ENCODE data around the gene TMED10.
A peak's percentile ranks its signal among the peaks of the same experiment; 100 is the strongest.
"Not testable (repeated sequence)": the region's sequence is repeated elsewhere in the genome, so short reads cannot be mapped to it uniquely, and the experiment has no call there.

TMED10 gene

DNA sequence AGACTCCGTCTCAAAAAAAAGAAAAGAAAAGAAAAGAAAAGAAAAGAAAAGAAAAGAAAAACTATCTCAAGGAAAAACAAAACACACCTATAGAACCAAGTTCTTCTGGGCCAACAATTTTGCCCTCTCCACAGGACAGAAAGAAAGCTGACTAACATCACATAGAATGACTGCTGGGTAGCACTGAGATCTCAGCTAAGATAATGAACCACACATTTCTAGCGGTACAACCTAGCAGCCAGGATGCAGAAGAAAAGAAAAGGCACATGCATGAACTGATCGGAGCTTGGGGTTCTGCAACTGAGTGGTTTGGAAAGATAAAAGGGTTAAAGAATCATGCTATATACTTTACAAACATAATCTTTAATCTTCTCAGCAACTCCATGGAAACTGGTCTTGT is 19.5 kb downstream of the TMED10 start:
- peak; percentile 16 for DNase-seq

- no peak for DNase-seq
Measured at GRCh38 chr14:75156111-75156510, 20.3 kb downstream of the TMED10 start.

GRCh38 chr14:75155169-75155568 is 21.2 kb downstream of the TMED10 start:
- no peak for DNase-seq

GRCh38 chr14:75153295-75153694 is 23.1 kb downstream of the TMED10 start:
- no peak for DNase-seq

- no peak for DNase-seq
Measured at GRCh38 chr14:75151851-75152250, 24.6 kb downstream of the TMED10 start.

GRCh38 chr14:75150637-75151036 is 25.8 kb downstream of the TMED10 start:
- not testable (repeated sequence) for DNase-seq

- no peak for DNase-seq
Measured at GRCh38 chr14:75150150-75150549, 26.3 kb downstream of the TMED10 start.

GRCh38 chr14:75147423-75148071 is 28.9 kb downstream of the TMED10 start:
- peak; percentile 9 for DNase-seq

DNA sequence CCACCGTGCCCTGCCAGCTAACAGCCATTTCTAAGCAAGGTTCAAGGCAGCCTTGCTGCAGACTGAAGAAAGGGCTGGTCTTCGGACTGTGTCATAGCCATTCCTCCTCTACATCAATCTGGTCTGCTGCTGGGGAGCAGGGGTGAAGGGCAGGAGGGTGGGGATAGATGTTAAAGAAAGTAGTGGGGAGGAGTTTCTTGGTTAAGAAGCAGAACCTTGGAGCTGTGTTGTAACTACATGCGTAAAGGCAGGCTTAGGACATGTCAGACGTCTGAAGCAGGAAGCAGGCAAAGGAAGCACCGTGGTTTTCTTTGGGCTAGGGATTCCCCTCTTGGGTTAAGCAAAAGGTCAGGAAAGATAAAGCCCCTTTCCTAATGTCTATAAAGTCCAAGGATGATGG is 31.5 kb downstream of the TMED10 start:
- DNase-seq = peak; percentile 17

GRCh38 chr14:75143761-75144527 is 32.5 kb downstream of the TMED10 start:
- no peak for DNase-seq

DNA sequence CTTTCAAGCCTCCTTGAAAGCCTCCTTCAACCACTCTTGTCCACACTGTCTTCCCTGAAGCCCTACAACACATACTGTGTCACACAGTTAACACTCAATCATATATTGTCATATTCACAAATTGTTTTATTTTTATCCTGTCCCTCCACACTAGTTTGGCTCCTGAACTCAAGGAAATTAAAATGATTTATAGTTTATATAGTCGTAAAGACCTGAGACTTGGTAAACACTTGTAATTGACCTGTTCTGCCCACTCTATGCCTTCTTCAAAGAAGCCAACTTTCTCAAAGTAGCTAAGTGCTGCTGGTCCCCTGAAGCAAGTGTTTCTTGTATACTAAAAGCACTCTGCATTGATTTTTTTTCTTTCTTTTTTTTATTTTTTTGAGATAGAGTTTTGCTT is 33.9 kb downstream of the TMED10 start:
- DNase-seq = no peak

GRCh38 chr14:75141967-75142366 is 34.4 kb downstream of the TMED10 start:
- peak; percentile 40 for DNase-seq

DNA sequence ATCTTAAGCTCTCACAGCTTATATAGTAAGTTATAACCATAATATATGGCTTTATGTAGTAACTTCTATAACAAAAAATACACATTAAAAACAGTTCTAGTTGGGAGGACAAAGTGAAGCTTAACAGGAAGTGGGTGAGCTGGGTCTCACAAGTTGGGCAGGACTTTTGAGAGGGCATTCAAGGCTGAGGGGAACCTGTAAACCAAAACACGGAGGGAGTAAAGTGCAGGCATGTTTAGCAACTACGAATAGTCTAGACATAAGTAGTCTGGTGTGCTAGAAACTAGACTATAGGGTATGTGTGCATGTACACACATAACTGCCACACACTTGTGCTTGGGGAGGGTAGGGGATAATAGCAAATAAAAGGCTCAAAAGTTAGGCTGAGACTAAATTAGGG is 35.4 kb downstream of the TMED10 start:
- DNase-seq = no peak

DNA sequence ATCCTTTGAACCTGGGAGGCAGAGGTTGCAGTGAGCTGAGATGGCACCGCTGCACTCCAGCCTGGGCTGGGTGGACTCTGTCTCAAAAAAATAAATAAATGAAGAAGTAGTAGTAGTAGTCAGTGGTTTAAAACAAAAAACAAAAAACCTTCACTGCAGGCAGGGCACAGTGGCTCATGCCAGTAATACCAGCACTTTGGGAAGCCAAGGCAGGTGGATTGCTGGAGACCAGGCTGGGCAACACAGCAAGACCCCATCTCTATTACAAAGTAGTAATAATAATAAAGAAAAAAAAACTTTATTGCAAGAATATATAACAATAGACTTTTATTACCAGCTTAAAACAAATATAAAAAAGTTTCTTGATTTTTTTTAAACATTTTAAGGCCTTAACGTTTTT is 35.8 kb downstream of the TMED10 start:
- no peak for DNase-seq

GRCh38 chr14:75139185-75139584 is 37.2 kb downstream of the TMED10 start:
- DNase-seq = no peak

- no peak for DNase-seq
Measured at GRCh38 chr14:75138492-75138891, 37.9 kb downstream of the TMED10 start.

- no peak for DNase-seq
Measured at GRCh38 chr14:75134644-75135043, 41.8 kb downstream of the TMED10 start.

DNA sequence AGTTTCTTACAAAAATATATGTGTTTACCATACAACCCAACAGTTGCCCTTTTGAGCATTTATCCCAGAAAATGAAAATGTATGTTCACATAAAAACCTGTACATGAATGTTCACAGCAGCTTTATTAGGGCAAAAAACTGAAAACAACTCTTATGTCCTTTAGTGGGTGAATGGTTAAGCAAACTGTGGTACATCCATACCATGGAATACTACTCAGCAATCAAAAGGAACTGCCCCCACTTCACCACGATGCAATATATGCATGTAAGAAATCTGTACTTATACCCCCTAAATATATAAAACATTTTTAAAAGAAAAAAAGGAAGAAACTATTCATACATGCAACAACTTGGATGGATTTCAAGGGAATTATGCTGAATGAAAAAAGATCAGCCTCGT is 42.8 kb downstream of the TMED10 start:
- no peak for DNase-seq

GRCh38 chr14:75132382-75133086 is 43.9 kb downstream of the TMED10 start:
- DNase-seq = peak; percentile 61

GRCh38 chr14:75128596-75128990 is 47.8 kb downstream of the TMED10 start:
- DNase-seq = no peak

GRCh38 chr14:75127903-75128595 is 48.4 kb downstream of the TMED10 start:
- DNase-seq = no peak

GRCh38 chr14:75127474-75127820 is 49.0 kb downstream of the TMED10 start:
- DNase-seq = not testable (repeated sequence)
